K562 (cell line): ENCODE results near the gene TJAP1. TPM values are rescaled to one million over a fixed set of nuclear protein-coding genes. Genes with fewer than 3 reads are reported as not detected.

Experiments used
- TGIF2 ChIP-seq: sonication (generic); formaldehyde crosslinking; IDR thresholded peaks from 2 replicates; pipeline ENCODE4 v1.8.1; 2022; ENCODE audit warnings: mild to moderate bottlenecking, missing genetic modification reagents, moderate library complexity
- polyA plus RNA-seq, 8 experiments: library from polyadenylated mRNA; depleted of rRNA in 4 of 8; stranded (reverse) in 5 of 8; unstranded in 3 of 8; fragments of >200 nt; fragmentation: Nextera tagmentation in 2 of 8; fragmentation: Illumina TruSeq in 1 of 8; extraction: Ambion mirVana in 2 of 8; extraction: Trizol in 1 of 8; gene quantifications; 2 replicates each; pipeline versions ENCODE4 v1.2.1 to v1.2.3, GENCODE V29; 2011 to 2014; ENCODE audit warnings: inconsistent platforms in 1 of 8, missing spikeins in 1 of 8
- total RNA-seq, 7 experiments: library from RNA; depleted of rRNA in 6 of 7; stranded (reverse); fragments of >200 nt in 6 of 7; fragmentation: Illumina TruSeq in 2 of 7; extraction: Trizol in 2 of 7; gene quantifications; 2 replicates each; pipeline versions ENCODE4 v1.2.1 to v1.2.3, GENCODE V29; 2011 to 2021; ENCODE audit warnings: low replicate concordance in 1 of 7
- TF ChIP-seq, protein P1 (sequence below), 2 experiments: fragments of 450-650 bp; formaldehyde crosslinking in 1 of 2; IDR thresholded peaks; 2 replicates each; pipeline versions ENCODE4 v1.4.0 to v1.6.1; 2014 to 2020; ENCODE audit warnings: mild to moderate bottlenecking in 2 of 2, borderline replicate concordance in 1 of 2, low read depth in 1 of 2

The TJAP1 gene
- total and polyA plus RNA-seq, 9 of the 15 experiments (the other 6 are each of a cell fraction or from before 2014, with no cell fraction given) = 0.06 to 35.8 (median 16.2) TPM

DNA sequence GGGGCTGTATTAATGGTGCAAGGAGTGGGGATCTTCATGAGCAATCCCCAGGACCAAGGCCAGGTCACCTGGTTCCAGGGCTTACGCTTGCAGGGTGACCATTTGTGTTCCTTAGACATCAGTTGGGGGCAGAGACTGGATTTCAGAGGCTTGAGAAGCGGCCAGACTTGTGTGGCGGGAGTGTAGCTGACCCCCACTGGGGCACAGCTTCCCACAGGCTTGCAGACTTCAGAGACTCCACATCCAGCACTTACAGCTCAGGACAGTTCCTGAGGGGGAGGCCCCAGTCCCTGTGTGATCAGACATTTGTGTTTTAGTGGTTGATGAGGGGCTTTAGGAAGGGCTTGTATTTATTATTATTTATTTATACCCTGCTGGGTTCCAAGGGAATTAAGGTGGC is 15.3 kb downstream of the TJAP1 start (continued):
- TF ChIP-seq, protein P1, sequence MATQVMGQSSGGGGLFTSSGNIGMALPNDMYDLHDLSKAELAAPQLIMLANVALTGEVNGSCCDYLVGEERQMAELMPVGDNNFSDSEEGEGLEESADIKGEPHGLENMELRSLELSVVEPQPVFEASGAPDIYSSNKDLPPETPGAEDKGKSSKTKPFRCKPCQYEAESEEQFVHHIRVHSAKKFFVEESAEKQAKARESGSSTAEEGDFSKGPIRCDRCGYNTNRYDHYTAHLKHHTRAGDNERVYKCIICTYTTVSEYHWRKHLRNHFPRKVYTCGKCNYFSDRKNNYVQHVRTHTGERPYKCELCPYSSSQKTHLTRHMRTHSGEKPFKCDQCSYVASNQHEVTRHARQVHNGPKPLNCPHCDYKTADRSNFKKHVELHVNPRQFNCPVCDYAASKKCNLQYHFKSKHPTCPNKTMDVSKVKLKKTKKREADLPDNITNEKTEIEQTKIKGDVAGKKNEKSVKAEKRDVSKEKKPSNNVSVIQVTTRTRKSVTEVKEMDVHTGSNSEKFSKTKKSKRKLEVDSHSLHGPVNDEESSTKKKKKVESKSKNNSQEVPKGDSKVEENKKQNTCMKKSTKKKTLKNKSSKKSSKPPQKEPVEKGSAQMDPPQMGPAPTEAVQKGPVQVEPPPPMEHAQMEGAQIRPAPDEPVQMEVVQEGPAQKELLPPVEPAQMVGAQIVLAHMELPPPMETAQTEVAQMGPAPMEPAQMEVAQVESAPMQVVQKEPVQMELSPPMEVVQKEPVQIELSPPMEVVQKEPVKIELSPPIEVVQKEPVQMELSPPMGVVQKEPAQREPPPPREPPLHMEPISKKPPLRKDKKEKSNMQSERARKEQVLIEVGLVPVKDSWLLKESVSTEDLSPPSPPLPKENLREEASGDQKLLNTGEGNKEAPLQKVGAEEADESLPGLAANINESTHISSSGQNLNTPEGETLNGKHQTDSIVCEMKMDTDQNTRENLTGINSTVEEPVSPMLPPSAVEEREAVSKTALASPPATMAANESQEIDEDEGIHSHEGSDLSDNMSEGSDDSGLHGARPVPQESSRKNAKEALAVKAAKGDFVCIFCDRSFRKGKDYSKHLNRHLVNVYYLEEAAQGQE (IDR thresholded peaks at IDR 0.05; ENCODE audit: borderline replicate concordance) = peak; percentile 32; the same call in 1 of the 2 replicates
- TF ChIP-seq, protein P1 (CRISPR knock-in tag; IDR thresholded peaks at IDR 0.05; ENCODE audit: low read depth) = no peak
- no peak for TF ChIP-seq TGIF2
